Activated naive CD4-positive, alpha-beta T cell treated with anti-CD3 and anti-CD28 coated beads, Interleukin-2, amount 10 ng/mL, durations not matched to agents 5 hours and 36 hours (primary cell): ENCODE results near the gene PLTP. TPM values are rescaled to one million over a fixed set of nuclear protein-coding genes. Genes with fewer than 3 reads are reported as not detected.

Source experiments
- total RNA-seq, 2 experiments: library from RNA; stranded (reverse); gene quantifications; one replicate each; pipeline ENCODE4 v1.2.3, GENCODE V29; 2021

The PLTP gene
- under 1 TPM; 0.43 to 0.50 TPM for total RNA-seq

GRCh38 chr20:45911486-45912343, at the start of gene PLTP:
TSS of gene PLTP (minus strand) at chr20:45912155. CDS start at chr20:45911452, 703 bp downstream.

GRCh38 chr20:45934586-45935415, 22.8 kb upstream of the PLTP start, which contains the start of gene PCIF1:
TSS of gene PCIF1 (plus strand) at chr20:45934683. CDS start at chr20:45939000, 4,317 bp downstream.

GRCh38 chr20:45890985-45891983, 20.7 kb downstream of the PLTP start, which contains the start of the genes CTSA and NEURL2:
TSS of gene CTSA (plus strand) at chr20:45891335. CDS start at chr20:45891569, 234 bp downstream.
TSS of gene NEURL2 (minus strand) at chr20:45891208. CDS start at chr20:45890991, 217 bp downstream.

GRCh38 chr20:45887346-45887715, 24.6 kb downstream of the PLTP start, which contains the start of gene SPATA25:
TSS of gene SPATA25 (minus strand) at chr20:45887622. CDS start at chr20:45887590, 32 bp downstream.

GRCh38 chr20:45880988-45881788, 30.8 kb downstream of the PLTP start, which contains the start of gene ZSWIM1:
TSS of gene ZSWIM1 (plus strand) at chr20:45881227. CDS start at chr20:45882593, 1,366 bp downstream.

GRCh38 chr20:45857114-45857881, 54.7 kb downstream of the PLTP start, which contains the start of the genes ACOT8 and ZSWIM3:
TSS of gene ACOT8 (minus strand) at chr20:45857392. CDS start at chr20:45857315, 77 bp downstream.
TSS of gene ZSWIM3 (plus strand) at chr20:45857614. CDS start at chr20:45857826, 212 bp downstream.

Other genes with a start within 250 kb of the PLTP start
- gene WFDC11, start 241.9 kb downstream of the PLTP start, total RNA-seq = not detected
- gene WFDC13, start 210.1 kb downstream of the PLTP start, total RNA-seq = not detected
- not detected for gene WFDC10B, start 207.1 kb downstream of the PLTP start, total RNA-seq
- gene SPINT4, start 189.8 kb downstream of the PLTP start, total RNA-seq = not detected
- gene WFDC3, start 120.3 kb downstream of the PLTP start, total RNA-seq = not detected
- gene DNTTIP1, start 120.2 kb downstream of the PLTP start, total RNA-seq = 10 to 100 TPM; 27.8 to 28.2 TPM
- gene UBE2C, start 99.5 kb downstream of the PLTP start, total RNA-seq = 100 to 1,000 TPM; 135 to 141 TPM
- gene TNNC2, start 84.8 kb downstream of the PLTP start, total RNA-seq = not detected
- gene SNX21, start 78.4 kb downstream of the PLTP start, total RNA-seq = under 1 TPM; 0.55 to 0.70 TPM
- gene ACOT8, start 54.8 kb downstream of the PLTP start, total RNA-seq = 10 to 100 TPM; 29.6 to 32.8 TPM
- gene ZSWIM3, start 54.5 kb downstream of the PLTP start, total RNA-seq = 1 to 10 TPM; 5.6 to 6.6 TPM
- 1 to 10 TPM; 9.3 to 9.7 TPM for gene ZSWIM1, start 30.9 kb downstream of the PLTP start, total RNA-seq
- 1 to 10 TPM in 1 of 2 experiments, under 1 TPM in 1; 0.96 to 2.5 TPM for gene SPATA25, start 24.5 kb downstream of the PLTP start, total RNA-seq
- 1 to 10 TPM; 2.0 to 2.9 TPM for gene NEURL2, start 20.9 kb downstream of the PLTP start, total RNA-seq
- gene CTSA, start 20.8 kb downstream of the PLTP start, total RNA-seq = 10 to 100 TPM; 56.9 to 57.5 TPM
- gene PCIF1, start 22.5 kb upstream of the PLTP start, total RNA-seq = 10 to 100 TPM; 46.3 to 46.8 TPM
- 10 to 100 TPM; 34.9 to 35.0 TPM for gene ZNF335, start 60.0 kb upstream of the PLTP start, total RNA-seq
- gene MMP9, start 96.8 kb upstream of the PLTP start, total RNA-seq = not detected
- under 1 TPM; 0.17 to 0.88 TPM for gene SLC12A5, start 117.1 kb upstream of the PLTP start, total RNA-seq
- 10 to 100 TPM; 26.4 to 28.3 TPM for gene NCOA5, start 177.8 kb upstream of the PLTP start, total RNA-seq
- gene CD40, start 206.2 kb upstream of the PLTP start, total RNA-seq = under 1 TPM; 0.71 to 0.82 TPM